GM20000 (cell line): ENCODE measurements around the gene FREM2.

Experiments
- DNase-seq: peaks from one replicate; pipeline ENCODE4 v3.0.0; 2012; ENCODE audit warnings: low spot score
- TF ChIP-seq, protein P1 (sequence below): IDR thresholded peaks from 2 replicates; pipeline ENCODE4 v1.5.1; 2012; ENCODE audit warnings: mild to moderate bottlenecking, control low read depth; ENCODE audit errors: extremely low read depth, missing control alignments

The FREM2 gene

DNA sequence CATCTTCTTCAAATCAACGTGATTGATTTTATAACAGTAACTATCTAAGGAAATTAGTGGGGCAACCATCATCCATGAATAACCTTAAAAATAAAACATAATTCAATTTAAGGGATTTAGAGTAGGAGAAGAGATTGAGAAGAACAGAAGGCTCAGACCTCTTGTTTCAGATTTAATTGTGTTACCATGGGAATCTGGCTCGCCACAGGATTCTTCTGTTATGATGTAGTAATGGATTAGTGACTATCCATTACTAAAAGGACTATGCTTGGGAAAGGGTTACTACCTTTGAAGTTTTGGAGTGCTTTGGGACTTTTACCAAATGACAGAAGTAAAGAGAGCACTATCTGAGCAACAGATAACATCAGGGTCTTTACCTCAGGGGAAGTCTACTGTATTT, 13.2 kb downstream of the FREM2 start:
- TF ChIP-seq, protein P1, sequence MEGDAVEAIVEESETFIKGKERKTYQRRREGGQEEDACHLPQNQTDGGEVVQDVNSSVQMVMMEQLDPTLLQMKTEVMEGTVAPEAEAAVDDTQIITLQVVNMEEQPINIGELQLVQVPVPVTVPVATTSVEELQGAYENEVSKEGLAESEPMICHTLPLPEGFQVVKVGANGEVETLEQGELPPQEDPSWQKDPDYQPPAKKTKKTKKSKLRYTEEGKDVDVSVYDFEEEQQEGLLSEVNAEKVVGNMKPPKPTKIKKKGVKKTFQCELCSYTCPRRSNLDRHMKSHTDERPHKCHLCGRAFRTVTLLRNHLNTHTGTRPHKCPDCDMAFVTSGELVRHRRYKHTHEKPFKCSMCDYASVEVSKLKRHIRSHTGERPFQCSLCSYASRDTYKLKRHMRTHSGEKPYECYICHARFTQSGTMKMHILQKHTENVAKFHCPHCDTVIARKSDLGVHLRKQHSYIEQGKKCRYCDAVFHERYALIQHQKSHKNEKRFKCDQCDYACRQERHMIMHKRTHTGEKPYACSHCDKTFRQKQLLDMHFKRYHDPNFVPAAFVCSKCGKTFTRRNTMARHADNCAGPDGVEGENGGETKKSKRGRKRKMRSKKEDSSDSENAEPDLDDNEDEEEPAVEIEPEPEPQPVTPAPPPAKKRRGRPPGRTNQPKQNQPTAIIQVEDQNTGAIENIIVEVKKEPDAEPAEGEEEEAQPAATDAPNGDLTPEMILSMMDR: no peak
- no peak for DNase-seq

DNA sequence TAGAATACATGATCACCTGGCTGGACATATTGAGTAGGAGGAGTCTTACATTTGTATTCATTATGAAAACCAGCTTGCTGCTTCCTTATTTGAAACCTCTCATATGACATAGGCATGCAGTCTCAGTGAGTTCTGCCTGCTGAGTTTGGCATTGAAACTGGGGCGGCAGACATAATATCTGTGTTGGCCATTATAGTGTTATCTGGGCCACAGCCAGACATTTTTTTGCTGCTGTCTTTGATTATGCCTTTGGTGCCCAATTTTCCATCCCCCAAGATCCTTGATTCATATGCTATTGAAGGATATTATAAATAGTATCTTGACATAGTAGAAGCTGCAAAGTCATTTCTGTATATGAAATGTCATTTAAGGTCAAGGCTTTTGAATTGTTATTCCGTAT, 15.8 kb downstream of the FREM2 start:
- TF ChIP-seq, protein P1: no peak
- no peak for DNase-seq

DNA sequence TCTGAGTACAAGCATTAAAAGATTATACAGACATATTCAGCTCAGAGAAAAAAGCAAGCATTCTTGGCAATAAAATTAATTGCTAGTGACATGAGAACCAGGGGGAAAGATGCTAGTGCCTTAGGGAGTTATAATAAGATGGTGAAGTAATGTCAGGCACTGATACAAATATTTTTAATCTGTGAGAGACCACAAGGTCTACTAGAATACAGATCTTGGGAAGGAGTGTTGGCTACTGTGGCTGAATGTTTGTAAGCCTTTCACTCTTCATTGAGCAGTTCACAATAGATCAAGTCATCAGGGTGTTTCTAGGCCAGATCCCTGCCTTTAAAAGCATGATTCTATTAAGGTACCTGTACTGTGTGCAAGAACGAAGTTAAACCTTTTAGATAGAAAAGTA, 16.4 kb downstream of the FREM2 start:
- DNase-seq: no peak
- TF ChIP-seq, protein P1: no peak

DNA sequence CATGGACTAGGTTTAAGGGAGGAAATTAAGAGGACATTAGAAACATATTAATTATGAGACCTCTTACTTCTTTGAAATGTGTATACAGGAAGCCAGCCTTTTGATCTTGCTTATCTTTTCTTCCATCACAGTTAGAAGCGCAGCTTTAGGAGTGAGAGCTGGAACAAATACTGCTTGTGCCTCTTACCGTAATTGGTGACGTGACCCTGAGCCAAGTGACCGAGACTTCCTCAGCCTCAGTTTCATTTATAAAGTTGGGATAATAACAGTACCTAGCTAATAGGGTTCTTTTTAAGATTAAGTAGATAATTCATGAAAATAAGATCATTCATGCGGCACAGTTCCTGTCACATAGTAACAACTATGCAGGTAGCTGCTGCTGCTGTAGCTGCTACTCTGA, 18.5 kb downstream of the FREM2 start:
- TF ChIP-seq, protein P1: no peak
- no peak for DNase-seq

DNA sequence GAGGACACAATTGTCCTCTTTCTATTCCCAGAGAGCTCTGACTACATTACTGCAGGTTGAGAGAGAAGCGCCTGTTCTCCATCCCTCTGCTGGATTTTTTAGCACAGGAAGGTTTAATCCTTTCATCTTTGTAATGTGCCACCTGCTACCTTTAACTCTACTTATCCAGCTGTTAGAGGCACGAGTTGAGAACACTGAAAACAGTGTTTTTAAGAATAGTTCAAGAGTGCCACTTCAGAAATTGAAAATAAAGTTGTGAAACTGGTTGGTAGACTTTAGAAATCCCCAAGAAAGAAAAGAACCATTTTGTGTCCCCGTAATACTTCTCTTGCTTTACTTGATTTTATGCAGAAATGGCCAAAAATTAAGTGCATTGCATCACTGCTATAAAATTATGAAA, 20.6 kb downstream of the FREM2 start:
- DNase-seq: no peak
- TF ChIP-seq, protein P1: no peak

DNA sequence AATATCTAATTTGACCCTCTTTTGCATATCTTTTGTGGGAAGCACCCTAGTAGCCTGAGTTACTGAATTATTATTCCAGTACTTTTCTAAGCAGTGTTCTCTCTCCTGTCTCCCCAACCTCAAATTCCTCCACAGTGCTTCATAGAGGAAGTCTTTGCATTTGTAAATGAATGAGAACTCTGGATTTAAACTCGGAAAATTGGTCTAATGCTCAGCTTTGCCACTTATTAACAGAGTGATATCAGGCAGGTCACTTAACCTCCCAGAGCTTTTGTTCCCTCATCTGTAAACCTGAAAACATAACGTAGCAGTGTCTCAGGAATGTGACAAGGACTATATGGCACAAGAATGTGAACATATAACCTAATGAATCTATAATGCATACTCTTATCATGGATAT, 26.2 kb downstream of the FREM2 start:
- no peak for DNase-seq
- TF ChIP-seq, protein P1: no peak

DNA sequence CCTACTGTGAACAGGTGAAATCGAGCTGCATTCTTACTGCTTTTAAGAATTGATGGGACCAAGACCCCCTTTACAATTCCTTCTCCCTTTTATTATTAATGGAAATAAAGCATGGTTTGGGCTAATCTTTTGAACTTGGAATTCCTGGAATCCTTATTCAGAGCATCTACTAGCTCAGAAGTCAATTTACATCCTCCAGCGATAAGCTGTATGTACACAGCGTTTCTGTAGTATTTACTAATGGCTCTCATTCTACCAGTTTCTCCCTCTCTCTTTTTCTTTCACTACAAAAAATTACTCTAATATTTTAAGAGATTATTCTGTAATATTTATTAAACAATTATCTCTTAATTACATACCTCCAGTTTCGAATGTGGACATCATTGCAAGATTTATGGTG, 31.5 kb downstream of the FREM2 start:
- TF ChIP-seq, protein P1: no peak
- no peak for DNase-seq
